Endothelial cell of umbilical vein (primary cell): Measurements from ENCODE around the gene GK2. TPM values are rescaled to one million over a fixed set of nuclear protein-coding genes. Genes with fewer than 3 reads are reported as not detected.

Source experiments
- BruUV-seq: library from RNA; stranded (reverse); fragments of 400-500 nt; replicated peaks from 2 replicates; lab custom pipeline; 2021; lab: Mats Ljungman, UMichigan
- CTCF ChIA-PET: fragments of 300-600, 350-600 bp; sonication (Branson Sonifier 250); formaldehyde crosslinking; loops from one replicate; lab custom pipeline; 2021; ENCODE audit warnings: antibody characterized with exemption, inconsistent platforms; lab: Charles Lee
- POLR2A ChIA-PET: fragments of 300-600, 350-600 bp; sonication (Branson Sonifier 250); formaldehyde crosslinking; loops from one replicate; lab custom pipeline; 2021; ENCODE audit warnings: antibody characterized with exemption, inconsistent platforms; lab: Charles Lee
- DNase-seq: peaks from one replicate; pipeline ENCODE4 v3.0.0-alpha.2; 2011; ENCODE audit warnings: low read depth, low spot score
- FAIRE-seq: peaks from 2 replicates; lab custom pipeline; 2011; peaks lifted over from hg19 to GRCh38; lab: Jason Lieb, UNC
- H2AFZ ChIP-seq: 2 replicates; pipeline ENCODE4 v1.6.0; 2012; ENCODE audit warnings: low read depth, low read length, control low read depth, inconsistent platforms
- H3K27ac ChIP-seq: 2 replicates; pipeline ENCODE4 v1.5.1; 2011; ENCODE audit warnings: low read depth, mild to moderate bottlenecking, control low read depth, low read length, moderate library complexity; ENCODE audit not compliant: insufficient read depth
- H3K27me3 ChIP-seq, 2 experiments: 2 replicates each; pipeline versions ENCODE4 v1.6.0 to v1.6.1; 2011; ENCODE audit warnings: low read length in 2 of 2, mixed read lengths in 1 of 2; ENCODE audit not compliant: control insufficient read depth in 2 of 2, insufficient read depth in 2 of 2
- H3K36me3 ChIP-seq, 2 experiments: 2 replicates in 1 of 2; 3 replicates in 1 of 2; pipeline ENCODE4 v1.5.1; 2011; ENCODE audit warnings: low read length in 2 of 2, mild to moderate bottlenecking in 1 of 2, moderate library complexity in 1 of 2; ENCODE audit not compliant: control insufficient read depth in 2 of 2, insufficient read depth in 2 of 2; ENCODE audit errors: extremely low read depth in 1 of 2
- H3K4me1 ChIP-seq: 3 replicates; pipeline ENCODE4 v1.5.1; 2011; ENCODE audit warnings: mild to moderate bottlenecking, low read length; ENCODE audit not compliant: control insufficient read depth, insufficient read depth; ENCODE audit errors: extremely low read depth
- H3K4me2 ChIP-seq: 2 replicates; pipeline ENCODE4 v1.6.1; 2011; ENCODE audit warnings: low read length, control low read depth, mixed read lengths; ENCODE audit not compliant: insufficient read depth
- H3K4me3 ChIP-seq, 3 experiments: fragments of 200-600 bp in 1 of 3; sonication (generic), shearing (Covaris generic) in 1 of 3; replicated peaks in 1 of 3; 2 replicates each; pipeline ENCODE4 v1.5.1; 2011 to 2016; ENCODE audit warnings: control low read depth in 3 of 3, low read length in 3 of 3, mild to moderate bottlenecking in 2 of 3, inconsistent platforms in 1 of 3, low read depth in 1 of 3, moderate library complexity in 1 of 3; ENCODE audit not compliant: insufficient read depth in 1 of 3
- H3K79me2 ChIP-seq: 2 replicates; pipeline ENCODE4 v1.6.0; 2012; ENCODE audit warnings: low read length, inconsistent platforms; ENCODE audit not compliant: control insufficient read depth, insufficient read depth
- H3K9ac ChIP-seq: replicated peaks from 2 replicates; pipeline ENCODE3; 2011; ENCODE audit warnings: low read length, control low read depth; ENCODE audit not compliant: insufficient read depth; ENCODE audit errors: extremely low read depth
- H3K9me1 ChIP-seq: replicated peaks from 3 replicates; pipeline ENCODE4 v1.6.0; 2011; ENCODE audit warnings: mild to moderate bottlenecking, low read length; ENCODE audit not compliant: control insufficient read depth, insufficient read depth; ENCODE audit errors: extremely low read depth
- H3K9me3 ChIP-seq: replicated peaks from 2 replicates; pipeline ENCODE4 v1.5.1; 2012; ENCODE audit warnings: low read length, inconsistent platforms; ENCODE audit not compliant: control insufficient read depth, insufficient read depth
- H4K20me1 ChIP-seq: replicated peaks from 2 replicates; pipeline ENCODE3; 2011; ENCODE audit warnings: mild to moderate bottlenecking, low read length; ENCODE audit not compliant: control insufficient read depth, insufficient read depth; ENCODE audit errors: extremely low read depth
- EZH2 ChIP-seq: IDR thresholded peaks from 2 replicates; pipeline ENCODE4 v1.6.1; 2012; ENCODE audit warnings: borderline replicate concordance, low read depth, mild to moderate bottlenecking, moderate library complexity, low read length, inconsistent platforms; ENCODE audit not compliant: severe bottlenecking
- FOS ChIP-seq: IDR thresholded peaks from 2 replicates; pipeline ENCODE4 v1.6.1; 2011; ENCODE audit warnings: mild to moderate bottlenecking, low read length, moderate library complexity, borderline replicate concordance; ENCODE audit not compliant: insufficient read depth
- GATA2 ChIP-seq: IDR thresholded peaks from 2 replicates; pipeline ENCODE4 v1.7.0; 2011; ENCODE audit warnings: low read depth, mild to moderate bottlenecking, moderate library complexity, mixed read lengths, low read length; ENCODE audit not compliant: insufficient read length, insufficient read depth
- JUN ChIP-seq: IDR thresholded peaks from 2 replicates; pipeline ENCODE4 v1.6.1; 2011; ENCODE audit warnings: borderline replicate concordance, low read depth; ENCODE audit not compliant: insufficient read length, insufficient read depth
- MYC ChIP-seq: IDR thresholded peaks from one replicate; pipeline ENCODE4 v1.6.1; 2011; ENCODE audit warnings: mild to moderate bottlenecking, low read depth, low read length
- POLR2A ChIP-seq: IDR thresholded peaks from 2 replicates; pipeline ENCODE4 v1.6.1; 2012; ENCODE audit warnings: low read depth, mild to moderate bottlenecking, control low read depth, low read length
- POLR2AphosphoS5 ChIP-seq: IDR thresholded peaks from 2 replicates; pipeline ENCODE4 v1.6.1; 2012; ENCODE audit warnings: low read depth, mild to moderate bottlenecking, control low read depth, low read length, moderate library complexity; ENCODE audit not compliant: insufficient read depth
- dilution Hi-C: fragments of 300-500 bp; cut with MboI; formaldehyde crosslinking; loops from one replicate; pipeline ENCODE4 v1.15.0; 2019; ENCODE audit warnings: low sequenced_read_pairs; ENCODE audit not compliant: extremely low pct_ligation_motif_present
- intact Hi-C: fragments of 100-400 bp; cut with micrococcal nuclease; formaldehyde crosslinking; loops from one replicate; pipeline ENCODE4 v1.10.0; 2022
- polyA plus RNA-seq, 4 experiments: library from polyadenylated mRNA; depleted of rRNA in 3 of 4; stranded (reverse) in 3 of 4; unstranded in 1 of 4; fragments of >200 nt; gene quantifications; 2 replicates each; pipeline versions ENCODE4 v1.2.1 to v1.2.3, GENCODE V29; 2011 to 2012; ENCODE audit warnings: missing spikeins in 1 of 4
- total RNA-seq: library from RNA; stranded (reverse); gene quantifications from 2 replicates; pipeline ENCODE4 v1.2.3, GENCODE V29; 2021
- TF ChIP-seq, protein P1 (sequence below): IDR thresholded peaks from 2 replicates; pipeline ENCODE4 v1.6.1; 2011; ENCODE audit not compliant: insufficient read depth, insufficient read length
- TF ChIP-seq, protein P2 (sequence below), 2 donors: IDR thresholded peaks; 1 replicate in 1 of 2; 2 replicates in 1 of 2; pipeline ENCODE4 v1.5.1; 2011; ENCODE audit warnings: low read length in 2 of 2, mild to moderate bottlenecking in 2 of 2, moderate library complexity in 2 of 2, control low read depth in 1 of 2, inconsistent platforms in 1 of 2, low read depth in 1 of 2; ENCODE audit not compliant: insufficient read depth in 1 of 2; ENCODE audit errors: extremely low read depth in 1 of 2

The GK2 gene
- total and polyA plus RNA-seq, 2 donors (not counting 3 experiments of a cell fraction or from before 2014, with no cell fraction given), result not detected

DNA sequence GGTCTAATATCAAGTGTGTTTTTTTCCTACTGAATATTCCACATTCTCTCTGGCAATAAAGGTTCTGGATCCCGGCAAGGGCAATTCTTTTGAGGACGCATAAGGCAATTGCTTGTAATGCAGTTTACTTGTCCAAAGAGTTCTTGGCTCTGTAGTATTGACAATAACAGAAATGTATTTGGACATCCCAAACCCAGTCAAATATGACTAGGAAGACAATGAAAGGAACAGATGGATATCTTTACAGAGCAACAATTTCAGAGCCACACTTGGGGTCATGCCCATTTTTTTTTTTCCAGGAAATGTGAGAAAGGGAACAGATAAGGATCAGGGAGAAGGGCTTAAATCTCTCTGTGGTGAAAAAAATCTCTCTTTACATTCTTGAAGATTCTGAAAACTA, 12.2 kb downstream of the GK2 start:
- no peaks in the 10 kb centered on the region for H3K79me2 ChIP-seq
- no peaks in the 10 kb centered on the region for H3K9me1 ChIP-seq
- TF ChIP-seq JUN (no peak), MYC (no peak), FOS (no peak), GATA2 (no peak), EZH2 (no peak), POLR2AphosphoS5 (no peak), POLR2A (no peak)
- TF ChIP-seq, protein P1, sequence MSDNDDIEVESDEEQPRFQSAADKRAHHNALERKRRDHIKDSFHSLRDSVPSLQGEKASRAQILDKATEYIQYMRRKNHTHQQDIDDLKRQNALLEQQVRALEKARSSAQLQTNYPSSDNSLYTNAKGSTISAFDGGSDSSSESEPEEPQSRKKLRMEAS, result no peak
- TF ChIP-seq, protein P2, sequence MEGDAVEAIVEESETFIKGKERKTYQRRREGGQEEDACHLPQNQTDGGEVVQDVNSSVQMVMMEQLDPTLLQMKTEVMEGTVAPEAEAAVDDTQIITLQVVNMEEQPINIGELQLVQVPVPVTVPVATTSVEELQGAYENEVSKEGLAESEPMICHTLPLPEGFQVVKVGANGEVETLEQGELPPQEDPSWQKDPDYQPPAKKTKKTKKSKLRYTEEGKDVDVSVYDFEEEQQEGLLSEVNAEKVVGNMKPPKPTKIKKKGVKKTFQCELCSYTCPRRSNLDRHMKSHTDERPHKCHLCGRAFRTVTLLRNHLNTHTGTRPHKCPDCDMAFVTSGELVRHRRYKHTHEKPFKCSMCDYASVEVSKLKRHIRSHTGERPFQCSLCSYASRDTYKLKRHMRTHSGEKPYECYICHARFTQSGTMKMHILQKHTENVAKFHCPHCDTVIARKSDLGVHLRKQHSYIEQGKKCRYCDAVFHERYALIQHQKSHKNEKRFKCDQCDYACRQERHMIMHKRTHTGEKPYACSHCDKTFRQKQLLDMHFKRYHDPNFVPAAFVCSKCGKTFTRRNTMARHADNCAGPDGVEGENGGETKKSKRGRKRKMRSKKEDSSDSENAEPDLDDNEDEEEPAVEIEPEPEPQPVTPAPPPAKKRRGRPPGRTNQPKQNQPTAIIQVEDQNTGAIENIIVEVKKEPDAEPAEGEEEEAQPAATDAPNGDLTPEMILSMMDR (IDR thresholded peaks at IDR 0.05; ENCODE audit: extremely low read depth in 1 of 2, insufficient read depth in 1 of 2, low read depth in 1 of 2, low read length in 2 of 2), result no peak
- H3K27me3 ChIP-seq, result no peaks in the 10 kb centered on the region
- no peaks in the 10 kb centered on the region for H3K4me1 ChIP-seq
- no peaks in the 10 kb centered on the region for H3K9me3 ChIP-seq
- DNase-seq, result no peak
- CTCF ChIA-PET, result no interaction called here
- no TSS peak for BruUV-seq
- H3K9ac ChIP-seq, result no peak overlapping the region
- H3K27ac ChIP-seq, result no peak overlapping the region
- H4K20me1 ChIP-seq, result no peaks in the 10 kb centered on the region
- POLR2A ChIA-PET, result no interaction called here
- no peak for FAIRE-seq
- H3K4me2 ChIP-seq, result no peak overlapping the region
- H3K36me3 ChIP-seq, result no peaks in the 10 kb centered on the region
- dilution Hi-C loops (no loop called here), intact Hi-C loops (no loop called here)
- no peak overlapping the region for H3K4me3 ChIP-seq
- no peak overlapping the region for H2AFZ ChIP-seq
